Keratinocyte (primary cell): ENCODE results near the gene TTC3.

Source experiments
- EZH2 ChIP-seq: IDR thresholded peaks from one replicate; pipeline ENCODE4 v1.6.1; 2012; ENCODE audit warnings: inconsistent platforms, mild to moderate bottlenecking, low read length, moderate library complexity
- TF ChIP-seq, protein P1 (sequence below), 3 experiments: IDR thresholded peaks in 1 of 3; conservative IDR thresholded peaks in 1 of 3; optimal IDR thresholded peaks in 1 of 3; 2 replicates in 2 of 3; 3 replicates in 1 of 3; pipeline versions ENCODE3 to v1.5.1; 2011; ENCODE audit warnings: low read length in 3 of 3, mild to moderate bottlenecking in 3 of 3, moderate library complexity in 2 of 3, control low read depth in 1 of 3, inconsistent platforms in 1 of 3; ENCODE audit not compliant: insufficient read depth in 2 of 3; ENCODE audit errors: extremely low read depth in 1 of 3

GRCh38 chr21:37075214-37075770 lies 2.2 kb downstream of the TTC3 start:
- TF ChIP-seq, protein P1, sequence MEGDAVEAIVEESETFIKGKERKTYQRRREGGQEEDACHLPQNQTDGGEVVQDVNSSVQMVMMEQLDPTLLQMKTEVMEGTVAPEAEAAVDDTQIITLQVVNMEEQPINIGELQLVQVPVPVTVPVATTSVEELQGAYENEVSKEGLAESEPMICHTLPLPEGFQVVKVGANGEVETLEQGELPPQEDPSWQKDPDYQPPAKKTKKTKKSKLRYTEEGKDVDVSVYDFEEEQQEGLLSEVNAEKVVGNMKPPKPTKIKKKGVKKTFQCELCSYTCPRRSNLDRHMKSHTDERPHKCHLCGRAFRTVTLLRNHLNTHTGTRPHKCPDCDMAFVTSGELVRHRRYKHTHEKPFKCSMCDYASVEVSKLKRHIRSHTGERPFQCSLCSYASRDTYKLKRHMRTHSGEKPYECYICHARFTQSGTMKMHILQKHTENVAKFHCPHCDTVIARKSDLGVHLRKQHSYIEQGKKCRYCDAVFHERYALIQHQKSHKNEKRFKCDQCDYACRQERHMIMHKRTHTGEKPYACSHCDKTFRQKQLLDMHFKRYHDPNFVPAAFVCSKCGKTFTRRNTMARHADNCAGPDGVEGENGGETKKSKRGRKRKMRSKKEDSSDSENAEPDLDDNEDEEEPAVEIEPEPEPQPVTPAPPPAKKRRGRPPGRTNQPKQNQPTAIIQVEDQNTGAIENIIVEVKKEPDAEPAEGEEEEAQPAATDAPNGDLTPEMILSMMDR (optimal IDR thresholded peaks at IDR 0.05 in 1 of 3, IDR thresholded peaks at IDR 0.05 in 1 of 3, conservative IDR thresholded peaks at IDR 0.05 in 1 of 3; ENCODE audit: extremely low read depth in 1 of 3, insufficient read depth in 2 of 3, low read length in 3 of 3): no peak
- no peak for TF ChIP-seq EZH2
